NCI-H2227 treated with DMSO at 0.1 percent for 48 hours (cell line): ENCODE data around the gene THADA.
A peak's percentile ranks its signal among the peaks of the same experiment; 100 is the strongest.

ENCODE experiments used
- DNase-seq: peaks from one replicate; lab custom pipeline; 2025; lab: John Stamatoyannopoulos, UW

The THADA gene

GRCh38 chr2:43355399-43355798 lies 240.4 kb downstream of the THADA start:
- no peak for DNase-seq

GRCh38 chr2:43349904-43350303 lies 245.9 kb downstream of the THADA start:
- DNase-seq, result peak; percentile 42

GRCh38 chr2:43348908-43349661 lies 246.8 kb downstream of the THADA start:
- peak; percentile 56 for DNase-seq

GRCh38 chr2:43347746-43348145 lies 248.1 kb downstream of the THADA start:
- no peak for DNase-seq

GRCh38 chr2:43346602-43347567 lies 249.0 kb downstream of the THADA start:
- DNase-seq, result peak; percentile 17

GRCh38 chr2:43345872-43346271 lies 250.0 kb downstream of the THADA start:
- DNase-seq, result no peak

- DNase-seq, result no peak
Observed at GRCh38 chr2:43345391-43345813, 250.4 kb downstream of the THADA start.

- DNase-seq, result peak; percentile 14
Observed at GRCh38 chr2:43344868-43345373, 250.9 kb downstream of the THADA start.

- no peak for DNase-seq
Observed at GRCh38 chr2:43343573-43344304, 252.1 kb downstream of the THADA start.

GRCh38 chr2:43341959-43342757 lies 253.7 kb downstream of the THADA start:
- no peak for DNase-seq

- no peak for DNase-seq
Observed at GRCh38 chr2:43340945-43341356, 254.9 kb downstream of the THADA start.

GRCh38 chr2:43340066-43340465 lies 255.8 kb downstream of the THADA start:
- no peak for DNase-seq

GRCh38 chr2:43333656-43334144 lies 262.1 kb downstream of the THADA start:
- no peak for DNase-seq

- no peak for DNase-seq
Observed at GRCh38 chr2:43333101-43333655, 262.7 kb downstream of the THADA start.

- DNase-seq, result no peak
Observed at GRCh38 chr2:43332653-43333052, 263.2 kb downstream of the THADA start.

- DNase-seq, result no peak
Observed at GRCh38 chr2:43331422-43331821, 264.4 kb downstream of the THADA start.

GRCh38 chr2:43329637-43330036 lies 266.2 kb downstream of the THADA start:
- no peak for DNase-seq

- no peak for DNase-seq
Observed at GRCh38 chr2:43328832-43329231, 267.0 kb downstream of the THADA start.

GRCh38 chr2:43328133-43328532 lies 267.7 kb downstream of the THADA start:
- no peak for DNase-seq

GRCh38 chr2:43327119-43327518 lies 268.7 kb downstream of the THADA start:
- DNase-seq, result no peak
